ENCODE measurements around the gene DDIT3.
"Not testable (repeated sequence)": the region's sequence is repeated elsewhere in the genome, so short reads cannot be mapped to it uniquely, and the experiment has no call there.

DDIT3 gene

GRCh38 chr12:57520053-57520818 is at the start of gene DDIT3:
TSS of gene DDIT3 (minus strand) at chr12:57520514. CDS start at chr12:57517406, 3,108 bp downstream.
- peak; percentile 100 for DNase-seq (ENCODE audit: low read depth)

GRCh38 chr12:57569858-57570257 is 49.5 kb upstream of the DDIT3 start:
- DNase-seq (ENCODE audit: low read depth): no peak

- no peak for DNase-seq (ENCODE audit: low read depth)
Measured at GRCh38 chr12:57568838-57569237, 48.5 kb upstream of the DDIT3 start.

GRCh38 chr12:57564178-57564740 is 43.9 kb upstream of the DDIT3 start:
- DNase-seq (ENCODE audit: low read depth): no peak

GRCh38 chr12:57563358-57563757 is 43.0 kb upstream of the DDIT3 start:
- no peak for DNase-seq (ENCODE audit: low read depth)

- DNase-seq (ENCODE audit: low read depth): not testable (repeated sequence)
Measured at GRCh38 chr12:57561117-57561516, 40.8 kb upstream of the DDIT3 start.

GRCh38 chr12:57560516-57560915 is 40.2 kb upstream of the DDIT3 start:
- DNase-seq (ENCODE audit: low read depth): no peak

- DNase-seq (ENCODE audit: low read depth): no peak
Measured at GRCh38 chr12:57558864-57559263, 38.5 kb upstream of the DDIT3 start.

GRCh38 chr12:57554897-57555296 is 34.6 kb upstream of the DDIT3 start:
- DNase-seq (ENCODE audit: low read depth): no peak

GRCh38 chr12:57554453-57554852 is 34.1 kb upstream of the DDIT3 start:
- DNase-seq (ENCODE audit: low read depth): no peak

GRCh38 chr12:57553343-57554202 is 33.3 kb upstream of the DDIT3 start:
- no peak for DNase-seq (ENCODE audit: low read depth)

- no peak for DNase-seq (ENCODE audit: low read depth)
Measured at GRCh38 chr12:57552835-57553313, 32.6 kb upstream of the DDIT3 start.

- no peak for DNase-seq (ENCODE audit: low read depth)
Measured at GRCh38 chr12:57552306-57552651, 32.0 kb upstream of the DDIT3 start.

GRCh38 chr12:57551637-57552305 is 31.5 kb upstream of the DDIT3 start:
- DNase-seq (ENCODE audit: low read depth): no peak

GRCh38 chr12:57550641-57551549 is 30.6 kb upstream of the DDIT3 start:
- DNase-seq (ENCODE audit: low read depth): no peak

GRCh38 chr12:57549909-57550640 is 29.8 kb upstream of the DDIT3 start, which contains the start of gene KIF5A:
TSS of gene KIF5A (plus strand) at chr12:57550044. CDS start at chr12:57550272, 228 bp downstream.
- DNase-seq (ENCODE audit: low read depth): peak; percentile 33

GRCh38 chr12:57549203-57549908 is 29.0 kb upstream of the DDIT3 start:
- DNase-seq (ENCODE audit: low read depth): no peak

GRCh38 chr12:57548488-57548887 is 28.2 kb upstream of the DDIT3 start:
- DNase-seq (ENCODE audit: low read depth): no peak

- DNase-seq (ENCODE audit: low read depth): no peak
Measured at GRCh38 chr12:57548013-57548315, 27.6 kb upstream of the DDIT3 start.

Measured in stimulated activated CD8-positive, alpha-beta memory T cell treated with anti-CD3 and anti-CD28 coated beads, Interleukin-12 subunit alpha, Interleukin-12 subunit beta, amount 100 ng/mL, for 4 hours (primary cell).